A549 (cell line): Measurements from ENCODE around the gene ABLIM3. TPM values are rescaled to one million over a fixed set of nuclear protein-coding genes. Genes with fewer than 3 reads are reported as not detected.

Experiments used
- ATAC-seq, 2 experiments: fragments of 200-7000 bp in 1 of 2; fragments of >200 bp in 1 of 2; cut with Nextera tagmentation in 1 of 2; cut with Tn5 transposase in 1 of 2; 3 replicates each; pipeline versions ENCODE4 v1.8.0 to v1.9.1; 2018 to 2020; ENCODE audit warnings: mild to moderate bottlenecking in 1 of 2, moderate library complexity in 1 of 2
- CTCF ChIA-PET: fragments of 300-600 bp; sonication (Branson Sonifier 250); formaldehyde crosslinking; extraction: SDS; loops from one replicate; lab custom pipeline; 2021; ENCODE audit warnings: antibody characterized with exemption, inconsistent platforms; lab: Yijun Ruan, JAX
- POLR2A ChIA-PET: fragments of 350-600 bp; formaldehyde crosslinking; extraction: SDS; loops from one replicate; lab custom pipeline; 2021; ENCODE audit warnings: antibody characterized with exemption, inconsistent platforms; lab: Yijun Ruan, JAX
- DNase-seq, 2 experiments: peaks; one replicate each; pipeline versions ENCODE4 v3.0.0 to v3.0.0-alpha.2; 2011 to 2016; ENCODE audit warnings: low read depth in 1 of 2, low spot score in 1 of 2
- FAIRE-seq: peaks from 2 replicates; lab custom pipeline; 2011; peaks lifted over from hg19 to GRCh38; lab: Jason Lieb, UNC
- H3K27ac ChIP-seq, 2 experiments: fragments of >200 bp; sonication (Bioruptor Twin); formaldehyde crosslinking; 3 replicates each; pipeline ENCODE4 v1.5.1; 2016 to 2017
- H3K4me1 ChIP-seq: fragments of >200 bp; sonication (Bioruptor Twin); formaldehyde crosslinking; 3 replicates; pipeline ENCODE4 v1.6.1; 2016
- H3K4me2 ChIP-seq: fragments of >200 bp; sonication (Bioruptor Twin); formaldehyde crosslinking; 3 replicates; pipeline ENCODE4 v1.6.1; 2016
- H3K4me3 ChIP-seq: fragments of >200 bp; sonication (Bioruptor Twin); formaldehyde crosslinking; 3 replicates; pipeline ENCODE4 v1.5.1; 2016
- H3K9me3 ChIP-seq: fragments of >200 bp; sonication (Bioruptor Twin); formaldehyde crosslinking; 3 replicates; pipeline ENCODE4 v1.6.1; 2016
- CBX2 ChIP-seq: fragments of 200-600 bp; sonication (generic); IDR thresholded peaks from 2 replicates; pipeline ENCODE4 v1.6.1; 2016; ENCODE audit warnings: low read depth, mild to moderate bottlenecking, borderline replicate concordance
- CBX8 ChIP-seq: fragments of 200-600 bp; sonication (generic); IDR thresholded peaks from 2 replicates; pipeline ENCODE4 v1.6.1; 2016
- CHD2 ChIP-seq: fragments of 150-350 bp; IDR thresholded peaks from 2 replicates; pipeline ENCODE4 v1.6.1; 2014; ENCODE audit warnings: low read length; ENCODE audit not compliant: partially characterized antibody
- FOSB ChIP-seq: fragments of 250-450 bp; sonication (Bioruptor Pico); IDR thresholded peaks from 2 replicates; pipeline ENCODE4 v1.5.0; 2020; ENCODE audit warnings: mild to moderate bottlenecking, moderate library complexity
- FOSL2 ChIP-seq, 2 experiments: fragments of 450-650 bp in 1 of 2; fragments of >200 bp in 1 of 2; sonication (Bioruptor Twin) in 1 of 2; formaldehyde crosslinking; IDR thresholded peaks; 2 replicates each; pipeline versions ENCODE4 v1.5.0 to v1.6.1; 2016 to 2020; ENCODE audit warnings: mild to moderate bottlenecking in 1 of 2, moderate library complexity in 1 of 2
- GATA3 ChIP-seq: IDR thresholded peaks from 2 replicates; pipeline ENCODE4 v1.6.1; 2012; ENCODE audit warnings: borderline replicate concordance
- HEYL ChIP-seq: fragments of 250-450 bp; sonication (Bioruptor Pico); IDR thresholded peaks from 2 replicates; pipeline ENCODE4 v1.8.0; 2021; ENCODE audit warnings: mild to moderate bottlenecking, moderate library complexity
- HOXB13 ChIP-seq: fragments of 250-450 bp; sonication (Bioruptor Pico); IDR thresholded peaks from 2 replicates; pipeline ENCODE4 v1.5.0; 2020; ENCODE audit warnings: low read depth, mild to moderate bottlenecking, moderate library complexity
- HOXB5 ChIP-seq: fragments of 250-450 bp; sonication (Bioruptor Pico); IDR thresholded peaks from 2 replicates; pipeline ENCODE4 v1.5.0; 2020; ENCODE audit warnings: mild to moderate bottlenecking, moderate library complexity
- JUNB ChIP-seq: fragments of >200 bp; sonication (Bioruptor Twin); formaldehyde crosslinking; IDR thresholded peaks from 2 replicates; pipeline ENCODE4 v1.6.1; 2016
- MAFK ChIP-seq: fragments of 450-650 bp; IDR thresholded peaks from 2 replicates; pipeline ENCODE4 v1.6.1; 2014; ENCODE audit not compliant: partially characterized antibody
- MAX ChIP-seq: IDR thresholded peaks from 2 replicates; pipeline ENCODE4 v1.6.1; 2012
- MYC ChIP-seq: IDR thresholded peaks from 2 replicates; pipeline ENCODE4 v1.6.1; 2012; ENCODE audit warnings: mild to moderate bottlenecking, inconsistent platforms, low read length, improper control_type of control experiment, borderline replicate concordance
- NFE2L2 ChIP-seq: fragments of 150-350 bp; conservative IDR thresholded peaks from 2 replicates; pipeline ENCODE4 v1.6.1; 2014; ENCODE audit warnings: low read length
- REST ChIP-seq: fragments of 200-600 bp; sonication (generic); IDR thresholded peaks from 2 replicates; pipeline ENCODE4 v1.6.1; 2016; ENCODE audit warnings: antibody characterized with exemption, mild to moderate bottlenecking, moderate library complexity
- WGBS: methylation state at CpG from one replicate; pipeline ENCODE4 v1.1.6; 2017; ENCODE audit errors: missing lambda C conversion rate; 5-methylcytosine and 5-hydroxymethylcytosine counted together
- polyA plus RNA-seq, 4 experiments: library from polyadenylated mRNA; depleted of rRNA in 3 of 4; stranded (reverse); fragments of >200 nt; fragmentation: RNase III in 1 of 4; extraction: RNeasy Plus Mini Kit Qiagen cat#74134 plus additional on column Dnase treatment in 1 of 4; gene quantifications; 2 replicates in 3 of 4; 3 replicates in 1 of 4; pipeline ENCODE4 v1.2.3, GENCODE V29; 2011 to 2017
- TF ChIP-seq, protein P1 (sequence below): IDR thresholded peaks from 2 replicates; pipeline ENCODE4 v1.6.1; 2012
- TF ChIP-seq, protein P2 (sequence below): fragments of >200 bp; sonication (Bioruptor Twin); formaldehyde crosslinking; IDR thresholded peaks from 2 replicates; pipeline ENCODE4 v1.6.1; 2016

The ABLIM3 gene
- polyA plus RNA-seq, 2 of the 4 experiments (the other 2 are of a cell fraction) = 2.7 to 3.0 TPM

DNA sequence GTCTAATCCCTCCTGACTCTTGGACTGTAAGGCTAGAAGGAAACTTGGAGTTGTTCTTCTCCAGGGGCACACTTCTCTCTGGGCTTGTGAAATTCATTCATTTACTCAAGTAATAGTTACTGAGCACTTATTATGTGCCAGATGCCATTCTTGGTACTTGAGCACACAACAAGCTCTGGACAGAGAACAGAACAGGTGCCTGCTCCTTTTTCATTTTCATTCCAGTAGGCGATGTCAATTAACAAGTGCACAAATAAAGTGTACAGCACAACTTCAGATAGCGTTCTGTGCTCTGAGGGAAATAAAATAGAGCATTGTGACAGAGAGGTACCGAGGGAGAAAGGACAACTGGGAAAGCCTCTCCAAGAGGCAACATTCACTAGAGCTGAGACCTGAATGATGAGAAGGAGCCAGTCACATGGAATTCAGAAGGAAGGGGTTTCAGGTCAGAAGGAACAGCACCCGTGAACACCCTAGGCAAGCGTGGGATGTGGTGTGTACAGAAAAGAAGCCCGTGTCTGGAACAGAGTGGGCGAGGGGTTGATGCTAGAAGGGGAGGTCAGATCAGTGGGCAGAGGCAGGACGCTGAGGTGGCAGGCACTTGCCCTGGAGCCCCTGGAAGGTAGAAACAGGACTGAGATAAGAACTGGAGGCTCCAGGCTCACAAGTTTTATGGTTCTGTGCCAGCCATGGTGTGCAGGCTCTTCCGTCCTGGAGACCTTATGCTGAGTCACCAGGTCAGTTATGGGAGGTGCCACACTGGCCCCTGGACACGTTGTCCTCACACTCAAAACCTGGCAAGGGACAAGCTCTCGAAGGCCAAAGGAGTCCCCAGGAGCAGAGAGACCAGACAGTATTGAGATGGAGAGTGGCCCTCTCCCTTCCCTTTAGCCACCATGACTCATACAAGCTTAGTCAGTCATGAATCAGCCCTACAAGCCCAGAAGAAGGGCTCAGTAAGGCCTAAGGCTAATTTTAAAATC is 7.2 kb upstream of the ABLIM3 start:
- H3K4me2 ChIP-seq = peak overlapping the region; percentile 35
- H3K9me3 ChIP-seq = no peaks in the 10 kb centered on the region
- DNase-seq (peak; percentile 62 to 72), FAIRE-seq (no peak)
- 56% methylated on average over 11 of the region's 11 CpGs for WGBS
- H3K27ac ChIP-seq = peak overlapping the region; percentile 73 to 78
- peak; percentile 96 for TF ChIP-seq FOSL2 (IDR thresholded peaks at IDR 0.05)
- TF ChIP-seq FOSL2 (CRISPR knock-in tag; IDR thresholded peaks at IDR 0.05) = peak; percentile 89
- peak; percentile 49 for TF ChIP-seq MAFK
- TF ChIP-seq MAX = peak; percentile 77
- TF ChIP-seq JUNB = peak; percentile 92
- 0 out of 2 replicates have a peak, but pooled peaks have one; percentile 14 for TF ChIP-seq GATA3
- TF ChIP-seq CBX2 = no peak
- TF ChIP-seq, all 56 proteins: peak for 5
- ATAC-seq = peak; percentile 92 to 96
- ChIA-PET CTCF (interaction anchor here (0.5 to 5.7 kb wide), 7 partner anchors 17 to 400 kb away, joined by 3 to 79 read pairs (median 3); no protein-coding TSS in a partner anchor), POLR2A (no interaction called here)
- H3K4me1 ChIP-seq = peaks cover 21% of the 10 kb centered on the region
- no peak overlapping the region for H3K4me3 ChIP-seq

GRCh38 chr5:149134778-149135500 is 6.4 kb upstream of the ABLIM3 start:
- peak overlapping the region; percentile 73 to 78 for H3K27ac ChIP-seq
- no peaks in the 10 kb centered on the region for H3K9me3 ChIP-seq
- no peak for FAIRE-seq
- DNase-seq = no peak
- H3K4me2 ChIP-seq = peak overlapping the region; percentile 35
- WGBS = 63% methylated on average over 6 of the region's 6 CpGs
- ChIA-PET CTCF (interaction anchor here (0.5 to 10.2 kb wide), 8 partner anchors 17 to 349 kb away, joined by 3 to 149 read pairs (median 3); no protein-coding TSS in a partner anchor), POLR2A (no interaction called here)
- H3K4me1 ChIP-seq = peaks cover 21% of the 10 kb centered on the region
- peak in 1 of 2 experiments; percentile 48; a peak in 4 of 6 replicates for ATAC-seq
- H3K4me3 ChIP-seq = no peak overlapping the region
- no peak for TF ChIP-seq CBX2
- TF ChIP-seq MYC = no peak
- TF ChIP-seq HOXB13 (CRISPR knock-in tag) = no peak
- TF ChIP-seq, protein P1, sequence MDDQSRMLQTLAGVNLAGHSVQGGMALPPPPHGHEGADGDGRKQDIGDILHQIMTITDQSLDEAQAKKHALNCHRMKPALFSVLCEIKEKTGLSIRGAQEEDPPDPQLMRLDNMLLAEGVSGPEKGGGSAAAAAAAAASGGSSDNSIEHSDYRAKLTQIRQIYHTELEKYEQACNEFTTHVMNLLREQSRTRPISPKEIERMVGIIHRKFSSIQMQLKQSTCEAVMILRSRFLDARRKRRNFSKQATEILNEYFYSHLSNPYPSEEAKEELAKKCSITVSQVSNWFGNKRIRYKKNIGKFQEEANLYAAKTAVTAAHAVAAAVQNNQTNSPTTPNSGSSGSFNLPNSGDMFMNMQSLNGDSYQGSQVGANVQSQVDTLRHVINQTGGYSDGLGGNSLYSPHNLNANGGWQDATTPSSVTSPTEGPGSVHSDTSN = no peak
- no peak for TF ChIP-seq REST
- TF ChIP-seq CBX8 = no peak
- no peak for TF ChIP-seq HOXB5
- TF ChIP-seq FOSB = no peak
- no peak for TF ChIP-seq NFE2L2
- TF ChIP-seq HEYL (CRISPR knock-in tag) = no peak
- TF ChIP-seq CHD2 = no peak
- TF ChIP-seq, protein P2, sequence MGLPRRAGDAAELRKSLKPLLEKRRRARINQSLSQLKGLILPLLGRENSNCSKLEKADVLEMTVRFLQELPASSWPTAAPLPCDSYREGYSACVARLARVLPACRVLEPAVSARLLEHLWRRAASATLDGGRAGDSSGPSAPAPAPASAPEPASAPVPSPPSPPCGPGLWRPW = no peak
